Pancreas (tissue), 10 donors: ENCODE results near the gene ADAMTS2. TPM values are rescaled to one million over a fixed set of nuclear protein-coding genes. Genes with fewer than 3 reads are reported as not detected.
A peak's percentile ranks its signal among the peaks of the same experiment; 100 is the strongest.

Source experiments
- ATAC-seq, 4 donors: fragments of 200-7000 bp; cut with Tn5 transposase; one replicate each; pipeline versions ENCODE4 v1.8.0 to v1.9.1; 2020; ENCODE audit warnings: mild to moderate bottlenecking in 4 of 4, moderate library complexity in 4 of 4
- DNase-seq, 6 donors: peaks; one replicate each; pipeline ENCODE4 v3.0.0-alpha.2; 2020
- FAIRE-seq: peaks from 2 replicates; lab custom pipeline; 2012; peaks lifted over from hg19 to GRCh38; lab: Jason Lieb, UNC
- H3K27ac ChIP-seq, 4 donors: fragments of 200-600 bp; sonication (generic); 1 replicate in 3 of 4; 2 replicates in 1 of 4; pipeline versions ENCODE4 v1.5.0 to v1.8.0; 2020
- H3K27me3 ChIP-seq, 4 donors: fragments of 200-600 bp; one replicate each; pipeline ENCODE4 v1.8.0; 2021
- H3K36me3 ChIP-seq, 3 donors: fragments of 200-600 bp; sonication (generic) in 1 of 3; one replicate each; pipeline versions ENCODE4 v1.5.0 to v1.8.0; 2020 to 2021
- H3K4me1 ChIP-seq, 3 donors: fragments of 200-600 bp; one replicate each; pipeline ENCODE4 v1.8.0; 2021
- H3K4me3 ChIP-seq, 4 donors: fragments of 200-600 bp; sonication (generic) in 2 of 4; one replicate each; pipeline versions ENCODE4 v1.5.0 to v1.8.0; 2020 to 2021
- H3K9me3 ChIP-seq, 4 donors: fragments of 200-600 bp; one replicate each; pipeline ENCODE4 v1.8.0; 2021
- WGBS, 2 donors: extraction: QIAGEN DNeasy Blood & Tissue Kit; methylation state at CpG; one replicate each; pipeline ENCODE4 v1.1.7; 2013; 5-methylcytosine and 5-hydroxymethylcytosine counted together
- intact Hi-C, 3 donors: fragments of 100-400 bp; cut with DNase I; formaldehyde crosslinking; loops; one replicate each; pipeline versions ENCODE4 v1.11.1 to v1.14.2; 2022
- polyA plus RNA-seq, 2 donors: library from polyadenylated mRNA; stranded (reverse); fragments of 200-250 nt; gene quantifications; one replicate each; pipeline ENCODE4 v1.2.3, GENCODE V29; 2013
- total RNA-seq, 6 donors: library from RNA; stranded (reverse); fragmentation: NEBNext Ultra II Directional in 4 of 6; extraction: Animal tissue kit (Norgen Biotek cat#: 25700) in 4 of 6; gene quantifications; one replicate each; pipeline versions ENCODE4 v1.2.1 to v1.2.4, GENCODE V29; 2021 to 2023
- TF ChIP-seq, protein P1 (sequence below), 4 donors: fragments of 200-600 bp; sonication (generic) in 3 of 4; IDR thresholded peaks; one replicate each; pipeline versions ENCODE4 v1.5.0 to v1.8.0; 2021; ENCODE audit warnings: antibody characterized with exemption in 4 of 4
- donor health status: healthy with polysubstance abuse.
- donor health status: DM: no; HTN: no; CAD: no; lungs with moderate emphysema.
- donor health status: DM: no; HTN: no; CAD: no.
- donor health status: control.
- donor health status: control.
- donor health status: Bipolar disorder and iron deficiency.
- donor health status: DM: yes; HTN: yes; CAD: no.
- donor health status: DM: no; HTN: no; CAD: no.
- donor health status: DM: no; HTN: no; CAD: no.
- donor health status: DM: yes; HTN: yes; CAD: no.

The ADAMTS2 gene
- total and polyA plus RNA-seq, 8 donors: 1.3 to 18.5 (median 5.8) TPM

DNA sequence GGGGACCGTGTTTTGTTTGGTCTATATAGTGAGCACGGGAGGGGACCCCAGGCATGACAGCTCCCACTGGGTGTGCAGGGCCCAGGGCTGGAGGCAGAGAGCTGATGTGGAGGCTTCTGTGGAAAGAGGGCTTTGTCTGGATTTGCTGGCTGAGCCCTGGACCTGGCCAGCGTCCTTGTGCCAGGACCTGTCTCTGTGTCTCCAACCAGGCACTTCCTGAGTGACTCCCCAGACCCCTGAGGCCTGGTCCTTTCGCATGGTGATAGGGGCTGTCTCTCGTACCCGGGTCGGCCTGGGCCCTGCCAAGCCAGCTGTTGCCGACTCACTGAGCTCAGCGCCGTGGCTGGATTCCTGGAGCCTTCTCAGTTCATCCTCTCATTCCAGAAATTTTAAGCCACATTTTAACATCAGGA is 77.6 kb downstream of the ADAMTS2 start:
- Histone ChIP-seq H3K4me1 (no peaks in the 10 kb centered on the region), H3K27ac (no peak overlapping the region), H3K4me3 (no peak overlapping the region), H3K9me3 (no peaks in the 10 kb centered on the region), H3K36me3 (no peaks in the 10 kb centered on the region), H3K27me3 (no peaks in the 10 kb centered on the region)
- intact Hi-C loops: no loop called here
- ATAC-seq (no peak), DNase-seq (no peak), FAIRE-seq (no peak)
- WGBS, 2 donors: 48 to 60% methylated on average over 10 of the region's 10 CpGs
- TF ChIP-seq, protein P1, sequence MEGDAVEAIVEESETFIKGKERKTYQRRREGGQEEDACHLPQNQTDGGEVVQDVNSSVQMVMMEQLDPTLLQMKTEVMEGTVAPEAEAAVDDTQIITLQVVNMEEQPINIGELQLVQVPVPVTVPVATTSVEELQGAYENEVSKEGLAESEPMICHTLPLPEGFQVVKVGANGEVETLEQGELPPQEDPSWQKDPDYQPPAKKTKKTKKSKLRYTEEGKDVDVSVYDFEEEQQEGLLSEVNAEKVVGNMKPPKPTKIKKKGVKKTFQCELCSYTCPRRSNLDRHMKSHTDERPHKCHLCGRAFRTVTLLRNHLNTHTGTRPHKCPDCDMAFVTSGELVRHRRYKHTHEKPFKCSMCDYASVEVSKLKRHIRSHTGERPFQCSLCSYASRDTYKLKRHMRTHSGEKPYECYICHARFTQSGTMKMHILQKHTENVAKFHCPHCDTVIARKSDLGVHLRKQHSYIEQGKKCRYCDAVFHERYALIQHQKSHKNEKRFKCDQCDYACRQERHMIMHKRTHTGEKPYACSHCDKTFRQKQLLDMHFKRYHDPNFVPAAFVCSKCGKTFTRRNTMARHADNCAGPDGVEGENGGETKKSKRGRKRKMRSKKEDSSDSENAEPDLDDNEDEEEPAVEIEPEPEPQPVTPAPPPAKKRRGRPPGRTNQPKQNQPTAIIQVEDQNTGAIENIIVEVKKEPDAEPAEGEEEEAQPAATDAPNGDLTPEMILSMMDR (IDR thresholded peaks at IDR 0.05): no peak

DNA sequence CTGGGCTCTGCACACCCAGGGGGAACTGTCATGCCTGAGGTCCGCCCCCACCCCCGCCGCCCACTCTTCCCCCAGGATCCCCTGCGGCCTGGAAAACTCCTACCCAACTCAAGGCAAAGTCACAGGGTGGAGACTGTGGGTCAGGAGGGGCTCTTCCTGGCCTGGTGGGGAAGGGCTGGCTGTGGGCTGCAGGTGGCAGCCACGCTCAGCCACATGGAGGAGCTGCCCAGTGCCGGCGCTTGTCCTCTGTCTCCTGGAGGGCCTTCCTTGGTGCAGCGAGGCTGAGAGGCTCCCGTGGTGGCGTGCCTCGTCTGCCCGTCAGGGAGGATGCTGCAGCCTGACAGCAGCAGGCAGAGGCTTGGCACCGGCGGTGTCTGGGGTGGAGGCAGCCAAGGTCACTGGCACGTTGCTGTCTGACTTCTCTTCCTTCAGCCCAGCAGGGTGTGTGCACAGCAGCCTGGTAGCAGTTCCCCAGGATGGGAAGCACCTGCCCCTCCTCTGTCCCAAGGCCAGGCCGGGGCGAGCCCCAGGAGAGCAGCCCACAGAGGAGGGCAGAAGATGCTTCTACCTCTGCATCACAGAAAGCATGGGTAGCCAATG is 78.1 kb downstream of the ADAMTS2 start:
- FAIRE-seq: no peak
- H3K4me1 ChIP-seq: no peaks in the 10 kb centered on the region
- DNase-seq: peak in 1 of 6 donors; percentile 54
- 36 to 45% methylated on average over 16 to 17 of the region's 17 CpGs for WGBS, 2 donors
- H3K4me3 ChIP-seq: no peak overlapping the region
- no peak for ATAC-seq
- TF ChIP-seq, protein P1 (IDR thresholded peaks at IDR 0.05): no peak
- intact Hi-C loops: no loop called here
- H3K27ac ChIP-seq: no peak overlapping the region
- H3K9me3 ChIP-seq: no peaks in the 10 kb centered on the region
- no peaks in the 10 kb centered on the region for H3K36me3 ChIP-seq
- no peaks in the 10 kb centered on the region for H3K27me3 ChIP-seq

DNA sequence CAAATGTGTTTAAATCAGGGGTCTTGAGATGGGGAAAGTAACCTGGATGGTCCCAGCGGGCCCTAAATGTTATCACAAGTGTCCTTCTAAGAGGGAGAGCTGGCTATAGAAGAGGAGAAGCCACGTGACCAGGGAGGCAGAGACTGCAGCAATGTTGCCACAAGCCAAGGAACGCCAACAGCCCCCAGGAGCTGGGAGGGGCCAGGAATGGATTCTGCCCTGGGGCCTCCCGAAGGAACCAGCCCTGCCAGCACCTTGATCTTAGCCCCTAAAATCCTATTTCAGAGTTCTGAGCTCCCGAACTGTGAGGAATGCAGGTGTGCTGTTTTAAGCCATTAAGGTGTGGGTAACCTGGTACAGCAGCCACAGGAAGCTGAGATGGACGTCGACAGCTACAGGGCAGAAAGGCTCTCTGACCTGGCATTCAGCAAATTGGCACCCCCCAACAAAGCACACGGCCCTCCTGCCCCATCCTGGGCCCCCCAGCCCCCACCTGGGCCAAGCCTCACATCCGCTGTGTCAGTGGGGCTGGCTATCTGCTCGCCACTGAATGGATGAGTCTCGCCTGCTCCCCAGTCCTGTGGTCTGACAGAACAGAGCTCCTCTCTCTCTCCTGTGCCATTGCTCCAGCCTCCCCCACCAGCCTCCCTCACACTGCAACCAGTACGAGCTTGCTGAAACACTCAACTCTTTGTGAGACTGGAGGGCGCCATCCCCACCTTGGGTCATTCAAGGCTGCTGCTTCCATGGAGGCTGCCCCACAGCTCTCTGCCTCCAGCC is 78.8 kb downstream of the ADAMTS2 start:
- Histone ChIP-seq H3K4me1 (no peaks in the 10 kb centered on the region), H3K27me3 (no peaks in the 10 kb centered on the region), H3K9me3 (no peaks in the 10 kb centered on the region), H3K27ac (no peak overlapping the region), H3K36me3 (no peaks in the 10 kb centered on the region), H3K4me3 (no peak overlapping the region)
- DNase-seq: no peak
- no peak for ATAC-seq
- WGBS, 2 donors: 52 to 53% methylated on average over 13 of the region's 13 CpGs
- TF ChIP-seq, protein P1 (IDR thresholded peaks at IDR 0.05): no peak
- FAIRE-seq: no peak
- intact Hi-C loops: no loop called here

DNA sequence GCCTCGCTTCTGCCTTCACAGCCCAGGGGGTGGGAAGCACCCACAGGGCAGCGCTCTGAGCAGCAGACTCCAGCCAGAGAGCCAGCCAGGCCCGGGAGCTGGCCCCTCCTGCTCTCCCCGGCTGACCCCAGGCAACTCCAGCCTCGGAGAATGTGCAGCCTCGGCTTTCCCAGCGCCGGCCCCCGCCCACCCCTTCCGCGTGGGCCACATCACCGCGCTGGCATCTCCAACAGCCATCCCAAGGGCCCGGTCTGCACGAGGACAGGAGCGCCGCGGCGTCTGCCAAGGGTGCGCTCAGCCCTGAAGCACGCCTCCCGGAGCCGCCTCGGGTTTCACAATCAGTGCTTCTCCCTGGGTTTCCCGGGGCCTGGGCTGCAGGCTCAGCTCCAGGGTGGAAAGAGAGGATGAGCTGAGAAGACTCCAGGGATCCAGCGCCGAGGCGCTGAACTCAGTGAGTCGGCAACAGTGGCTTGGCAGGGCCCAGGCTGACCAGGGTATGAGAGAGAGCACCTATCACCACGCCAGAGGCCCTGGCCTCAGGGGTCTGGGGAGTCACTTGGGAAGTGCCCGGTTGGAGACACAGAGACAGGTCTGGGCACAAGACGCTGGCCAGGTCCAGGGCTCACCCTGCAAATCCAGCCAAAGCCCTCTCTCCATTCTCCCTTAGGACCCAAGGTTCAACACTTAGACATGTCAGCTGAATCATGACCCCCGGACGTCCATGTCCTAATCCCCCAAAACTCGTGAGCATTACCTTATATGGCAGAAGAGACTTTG is 79.6 kb downstream of the ADAMTS2 start:
- Histone ChIP-seq H3K27ac (no peak overlapping the region), H3K4me3 (no peak overlapping the region), H3K27me3 (no peaks in the 10 kb centered on the region), H3K9me3 (no peaks in the 10 kb centered on the region), H3K4me1 (no peaks in the 10 kb centered on the region), H3K36me3 (no peaks in the 10 kb centered on the region)
- no peak for FAIRE-seq
- ATAC-seq: peak in 3 of 4 donors; percentile 78 to 79 (median 78)
- TF ChIP-seq, protein P1 (IDR thresholded peaks at IDR 0.05): no peak
- WGBS, 2 donors: 20 to 21% methylated on average over 35 of the region's 35 CpGs
- peak in 5 of 6 donors; percentile 37 to 71 (median 56) for DNase-seq
- intact Hi-C loops: no loop called here
